Panc1 (cell line): ENCODE results near the gene CPNE9. TPM values are rescaled to one million over a fixed set of nuclear protein-coding genes. Genes with fewer than 3 reads are reported as not detected.

Experiments used
- ATAC-seq: fragments of 200-7000 bp; cut with Tn5 transposase; 2 replicates; pipeline ENCODE4 v1.9.1; 2020; ENCODE audit warnings: mild to moderate bottlenecking, moderate library complexity
- BruUV-seq: library from RNA; stranded (reverse); fragments of 400-500 nt; replicated peaks from 2 replicates; lab custom pipeline; 2021; lab: Mats Ljungman, UMichigan
- CTCF ChIA-PET: fragments of 300-600 bp; sonication (Branson Sonifier 250); formaldehyde crosslinking; loops from one replicate; lab custom pipeline; 2022; ENCODE audit warnings: antibody characterized with exemption; lab: Charles Lee
- POLR2A ChIA-PET: fragments of 300-600 bp; sonication (Branson Sonifier 250); formaldehyde crosslinking; loops from one replicate; lab custom pipeline; 2022; ENCODE audit warnings: antibody characterized with exemption; lab: Charles Lee
- DNase-seq: peaks from one replicate; pipeline ENCODE4 v3.0.0-alpha.2; 2010; ENCODE audit warnings: low read depth, low spot score
- H3K27ac ChIP-seq: 2 replicates; pipeline ENCODE4 v1.5.1; 2011; ENCODE audit warnings: mild to moderate bottlenecking, low read length, inconsistent platforms
- H3K27me3 ChIP-seq: fragments of 200-500 bp; sonication (Bioruptor generic); 2 replicates; pipeline ENCODE4 v1.6.0; 2014; ENCODE audit warnings: low read length, inconsistent platforms; ENCODE audit not compliant: control insufficient read depth, insufficient read depth
- H3K36me3 ChIP-seq: fragments of 200-500 bp; sonication (Bioruptor generic); 2 replicates; pipeline ENCODE4 v1.5.1; 2014; ENCODE audit warnings: inconsistent platforms, mild to moderate bottlenecking, low read length, moderate library complexity; ENCODE audit not compliant: control insufficient read depth, insufficient read depth
- H3K4me1 ChIP-seq: 2 replicates; pipeline ENCODE4 v1.5.1; 2011; ENCODE audit warnings: inconsistent platforms, mild to moderate bottlenecking, low read length, moderate library complexity; ENCODE audit not compliant: control insufficient read depth, insufficient read depth
- H3K4me3 ChIP-seq, 2 experiments: 2 replicates each; pipeline ENCODE4 v1.5.1; 2011 to 2012; ENCODE audit warnings: low read depth in 2 of 2, low read length in 2 of 2, mild to moderate bottlenecking in 2 of 2, inconsistent platforms in 1 of 2, moderate library complexity in 1 of 2
- H3K9me3 ChIP-seq: fragments of 200-500 bp; sonication (Bioruptor generic); 2 replicates; pipeline ENCODE4 v1.5.1; 2014; ENCODE audit warnings: low read depth, mild to moderate bottlenecking, inconsistent platforms, low read length, moderate library complexity; ENCODE audit not compliant: control insufficient read depth, insufficient read depth
- POLR2AphosphoS5 ChIP-seq: IDR thresholded peaks from 2 replicates; pipeline ENCODE4 v1.6.1; 2012; ENCODE audit warnings: mild to moderate bottlenecking, low read depth, low read length, moderate library complexity
- SIN3A ChIP-seq: IDR thresholded peaks from 2 replicates; pipeline ENCODE4 v1.6.1; 2012; ENCODE audit warnings: low read depth, mild to moderate bottlenecking, low read length, moderate library complexity, borderline replicate concordance; ENCODE audit not compliant: insufficient read depth
- TCF7L2 ChIP-seq: IDR thresholded peaks from 2 replicates; pipeline ENCODE4 v1.6.1; 2011; ENCODE audit warnings: mild to moderate bottlenecking, low read depth, low read length, inconsistent platforms
- in situ Hi-C: cut with HindIII; loops from 2 replicates; pipeline ENCODE4 v1.10.0; 2016; ENCODE audit warnings: low sequenced_read_pairs, low pct_unique_long_range_greater_than_20kb
- intact Hi-C: fragments of 100-400 bp; cut with micrococcal nuclease; formaldehyde crosslinking; loops from one replicate; pipeline ENCODE4 v1.10.0; 2022; ENCODE audit not compliant: unreplicated experiment
- total RNA-seq: library from RNA; stranded (reverse); gene quantifications from one replicate; pipeline ENCODE4 v1.2.1, GENCODE V29; 2021; ENCODE audit not compliant: unreplicated experiment
- TF ChIP-seq, protein P1 (sequence below), 2 experiments: IDR thresholded peaks; 2 replicates each; pipeline ENCODE4 v1.6.1; 2011 to 2012; ENCODE audit warnings: low read depth in 2 of 2, control low read depth in 1 of 2, low read length in 1 of 2, mild to moderate bottlenecking in 1 of 2, moderate library complexity in 1 of 2; ENCODE audit not compliant: insufficient read depth in 1 of 2
- TF ChIP-seq, protein P2 (sequence below): fragments of 450-650 bp; IDR thresholded peaks from 2 replicates; pipeline ENCODE4 v1.5.1; 2017; ENCODE audit warnings: mild to moderate bottlenecking

The CPNE9 gene
- total RNA-seq, 1 experiment from 2014 or later, result 0.13 TPM

DNA sequence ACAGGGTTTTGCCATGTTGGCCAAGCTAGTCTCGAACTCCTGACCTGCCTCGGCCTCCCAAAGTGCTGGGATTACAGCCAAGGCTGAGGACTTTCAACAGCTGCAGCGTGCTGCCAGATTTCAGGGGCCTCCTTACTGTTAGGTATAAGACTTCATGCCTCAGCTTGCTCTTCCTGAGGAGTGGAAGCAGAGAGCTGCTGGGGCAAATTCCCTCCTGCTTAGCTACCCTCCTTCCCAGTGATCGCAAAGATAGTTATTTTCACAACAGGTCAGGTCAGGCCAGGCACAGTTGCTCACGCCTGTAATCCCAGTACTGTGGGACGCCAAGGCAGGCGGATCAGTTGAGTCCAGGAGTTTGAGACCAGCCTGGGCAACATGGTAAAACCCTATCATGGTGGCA, 2.6 kb upstream of the CPNE9 start:
- in situ Hi-C loops (no loop called here), intact Hi-C loops (no loop called here)
- TF ChIP-seq SIN3A, result no peak
- TF ChIP-seq, protein P1, sequence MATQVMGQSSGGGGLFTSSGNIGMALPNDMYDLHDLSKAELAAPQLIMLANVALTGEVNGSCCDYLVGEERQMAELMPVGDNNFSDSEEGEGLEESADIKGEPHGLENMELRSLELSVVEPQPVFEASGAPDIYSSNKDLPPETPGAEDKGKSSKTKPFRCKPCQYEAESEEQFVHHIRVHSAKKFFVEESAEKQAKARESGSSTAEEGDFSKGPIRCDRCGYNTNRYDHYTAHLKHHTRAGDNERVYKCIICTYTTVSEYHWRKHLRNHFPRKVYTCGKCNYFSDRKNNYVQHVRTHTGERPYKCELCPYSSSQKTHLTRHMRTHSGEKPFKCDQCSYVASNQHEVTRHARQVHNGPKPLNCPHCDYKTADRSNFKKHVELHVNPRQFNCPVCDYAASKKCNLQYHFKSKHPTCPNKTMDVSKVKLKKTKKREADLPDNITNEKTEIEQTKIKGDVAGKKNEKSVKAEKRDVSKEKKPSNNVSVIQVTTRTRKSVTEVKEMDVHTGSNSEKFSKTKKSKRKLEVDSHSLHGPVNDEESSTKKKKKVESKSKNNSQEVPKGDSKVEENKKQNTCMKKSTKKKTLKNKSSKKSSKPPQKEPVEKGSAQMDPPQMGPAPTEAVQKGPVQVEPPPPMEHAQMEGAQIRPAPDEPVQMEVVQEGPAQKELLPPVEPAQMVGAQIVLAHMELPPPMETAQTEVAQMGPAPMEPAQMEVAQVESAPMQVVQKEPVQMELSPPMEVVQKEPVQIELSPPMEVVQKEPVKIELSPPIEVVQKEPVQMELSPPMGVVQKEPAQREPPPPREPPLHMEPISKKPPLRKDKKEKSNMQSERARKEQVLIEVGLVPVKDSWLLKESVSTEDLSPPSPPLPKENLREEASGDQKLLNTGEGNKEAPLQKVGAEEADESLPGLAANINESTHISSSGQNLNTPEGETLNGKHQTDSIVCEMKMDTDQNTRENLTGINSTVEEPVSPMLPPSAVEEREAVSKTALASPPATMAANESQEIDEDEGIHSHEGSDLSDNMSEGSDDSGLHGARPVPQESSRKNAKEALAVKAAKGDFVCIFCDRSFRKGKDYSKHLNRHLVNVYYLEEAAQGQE (IDR thresholded peaks at IDR 0.05; ENCODE audit: insufficient read depth in 1 of 2, low read depth in 2 of 2, low read length in 1 of 2), result no peak
- BruUV-seq, result no TSS peak
- H3K4me1 ChIP-seq, result no peaks in the 10 kb centered on the region
- no peaks in the 10 kb centered on the region for H3K36me3 ChIP-seq
- no peaks in the 10 kb centered on the region for H3K27me3 ChIP-seq
- no peak overlapping the region for H3K27ac ChIP-seq
- POLR2A ChIA-PET, result no interaction called here
- no peak overlapping the region for H3K4me3 ChIP-seq
- CTCF ChIA-PET, result no interaction called here
- no peak for DNase-seq
- no peak for ATAC-seq
- no peaks in the 10 kb centered on the region for H3K9me3 ChIP-seq

DNA sequence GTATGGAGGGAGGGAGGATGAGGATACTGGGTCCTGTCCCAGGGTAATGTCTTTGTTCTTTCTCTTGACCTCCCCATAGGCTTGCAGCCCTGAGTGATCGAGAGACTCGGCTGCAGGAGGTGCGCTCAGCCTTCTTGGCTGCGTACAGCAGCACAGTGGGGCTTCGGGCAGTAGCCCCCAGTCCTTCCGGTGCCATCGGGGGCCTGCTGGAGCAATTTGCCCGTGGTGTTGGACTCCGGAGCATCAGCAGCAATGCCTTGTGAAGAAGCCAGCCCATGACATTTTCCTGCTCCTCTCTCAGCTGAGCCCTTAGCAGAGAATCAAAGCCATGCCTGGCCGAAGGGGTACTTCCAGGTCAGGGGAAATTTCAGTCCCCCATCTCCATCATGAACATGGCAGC, 1.9 kb upstream of the CPNE9 start:
- in situ Hi-C loops, result no loop called here

More for the DNA sequence above, 1.9 kb upstream of the CPNE9 start:
- intact Hi-C loops, result no loop called here
- Histone ChIP-seq H3K27me3 (no peaks in the 10 kb centered on the region), H3K4me3 (no peak overlapping the region), H3K4me1 (no peaks in the 10 kb centered on the region), H3K36me3 (no peaks in the 10 kb centered on the region), H3K27ac (no peak overlapping the region), H3K9me3 (no peaks in the 10 kb centered on the region)
- ChIA-PET CTCF (no interaction called here), POLR2A (no interaction called here)
- TF ChIP-seq, protein P1 (IDR thresholded peaks at IDR 0.05; ENCODE audit: insufficient read depth in 1 of 2, low read depth in 2 of 2, low read length in 1 of 2), result no peak
- TF ChIP-seq POLR2AphosphoS5 (no peak), SIN3A (no peak), TCF7L2 (no peak)
- TF ChIP-seq, protein P2, sequence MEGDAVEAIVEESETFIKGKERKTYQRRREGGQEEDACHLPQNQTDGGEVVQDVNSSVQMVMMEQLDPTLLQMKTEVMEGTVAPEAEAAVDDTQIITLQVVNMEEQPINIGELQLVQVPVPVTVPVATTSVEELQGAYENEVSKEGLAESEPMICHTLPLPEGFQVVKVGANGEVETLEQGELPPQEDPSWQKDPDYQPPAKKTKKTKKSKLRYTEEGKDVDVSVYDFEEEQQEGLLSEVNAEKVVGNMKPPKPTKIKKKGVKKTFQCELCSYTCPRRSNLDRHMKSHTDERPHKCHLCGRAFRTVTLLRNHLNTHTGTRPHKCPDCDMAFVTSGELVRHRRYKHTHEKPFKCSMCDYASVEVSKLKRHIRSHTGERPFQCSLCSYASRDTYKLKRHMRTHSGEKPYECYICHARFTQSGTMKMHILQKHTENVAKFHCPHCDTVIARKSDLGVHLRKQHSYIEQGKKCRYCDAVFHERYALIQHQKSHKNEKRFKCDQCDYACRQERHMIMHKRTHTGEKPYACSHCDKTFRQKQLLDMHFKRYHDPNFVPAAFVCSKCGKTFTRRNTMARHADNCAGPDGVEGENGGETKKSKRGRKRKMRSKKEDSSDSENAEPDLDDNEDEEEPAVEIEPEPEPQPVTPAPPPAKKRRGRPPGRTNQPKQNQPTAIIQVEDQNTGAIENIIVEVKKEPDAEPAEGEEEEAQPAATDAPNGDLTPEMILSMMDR, result no peak
- DNase-seq (no peak), ATAC-seq (no peak)
- BruUV-seq, result no TSS peak
